DMS53 treated with DMSO at 0.1 percent for 48 hours (cell line): Measurements from ENCODE around the gene ESRRA.
"Not testable (repeated sequence)": the region's sequence is repeated elsewhere in the genome, so short reads cannot be mapped to it uniquely, and the experiment has no call there.

Experiments
- DNase-seq: peaks from one replicate; lab custom pipeline; 2025; ENCODE audit not compliant: unreplicated experiment; lab: John Stamatoyannopoulos, UW

Gene ESRRA

GRCh38 chr11:64291752-64292459 lies 13.4 kb upstream of the ESRRA start:
- DNase-seq: no peak

- no peak for DNase-seq
Observed at GRCh38 chr11:64292460-64293254, 12.7 kb upstream of the ESRRA start.

GRCh38 chr11:64294774-64295173 lies 10.6 kb upstream of the ESRRA start:
- DNase-seq: no peak

DNA sequence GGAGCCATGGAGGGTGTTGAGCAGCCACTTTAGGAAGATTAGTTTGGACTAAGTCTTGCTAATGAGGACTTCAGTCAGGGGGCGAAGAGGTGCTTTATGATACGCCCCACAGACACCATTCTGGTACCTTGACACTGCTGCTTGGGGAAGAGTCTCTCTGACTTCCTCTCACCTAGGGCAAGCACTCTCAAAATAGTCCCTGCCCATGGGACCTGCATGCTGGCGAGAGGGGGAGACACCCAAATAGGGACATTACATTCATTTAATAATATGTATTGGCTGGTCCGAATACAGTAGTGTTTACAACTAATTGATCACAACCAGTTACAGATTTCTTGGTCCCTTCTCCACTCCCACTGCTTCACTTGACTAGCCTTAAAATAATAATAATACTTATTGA lies 9.6 kb upstream of the ESRRA start:
- DNase-seq: no peak

GRCh38 chr11:64296236-64296635 lies 9.1 kb upstream of the ESRRA start:
- no peak for DNase-seq

- DNase-seq: no peak
Observed at GRCh38 chr11:64296830-64297698, 8.3 kb upstream of the ESRRA start.

GRCh38 chr11:64297699-64298358 lies 7.5 kb upstream of the ESRRA start:
- no peak for DNase-seq

GRCh38 chr11:64298966-64299846 lies 6.1 kb upstream of the ESRRA start:
- DNase-seq: no peak

DNA sequence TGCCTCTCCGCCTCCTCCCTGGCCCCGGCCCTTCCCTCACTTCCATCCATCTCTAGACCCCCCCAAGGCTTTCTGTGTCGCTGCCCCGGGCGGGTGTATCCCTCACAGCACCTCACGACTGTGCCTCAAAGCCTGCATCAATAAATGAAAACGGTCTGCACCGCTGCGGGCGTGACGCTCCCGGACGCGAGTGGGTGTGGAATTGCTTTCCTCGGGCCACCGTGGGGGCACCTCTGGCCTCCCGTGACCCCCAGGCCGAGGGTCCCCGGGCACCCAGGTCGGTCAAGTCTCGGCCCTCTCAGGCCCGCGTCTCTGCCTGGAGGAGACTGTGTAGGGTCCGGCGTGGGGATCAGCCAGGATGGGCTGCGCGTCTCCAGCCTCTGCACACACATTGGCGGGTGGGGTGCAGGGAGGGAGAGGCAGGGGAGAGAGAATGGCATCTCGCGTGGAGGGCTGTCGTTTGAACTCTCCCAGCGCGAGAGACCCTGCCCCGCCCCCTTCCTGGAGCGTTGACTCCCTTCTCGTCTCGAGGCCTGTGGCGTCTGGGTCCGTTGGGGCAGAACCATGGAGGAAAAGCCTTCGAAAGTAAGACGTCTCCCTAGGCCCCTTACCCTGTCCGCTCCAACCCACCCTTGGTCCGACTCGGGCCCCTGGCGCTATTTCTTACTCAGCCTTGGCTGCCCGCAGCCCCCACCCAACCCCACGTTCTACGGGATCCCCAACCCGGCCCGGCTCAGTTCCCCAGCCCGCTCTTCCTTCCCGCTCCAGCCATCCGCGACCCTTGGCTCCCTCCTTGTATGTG lies 5.3 kb upstream of the ESRRA start, which contains the start of gene CATSPERZ:
TSS of gene CATSPERZ (plus strand) at position 512 of the 802 bp plus-strand sequence. CDS start at position 565, 53 bp downstream.
- DNase-seq: no peak

GRCh38 chr11:64303109-64304031 lies 2.0 kb upstream of the ESRRA start:
- DNase-seq: no peak

DNA sequence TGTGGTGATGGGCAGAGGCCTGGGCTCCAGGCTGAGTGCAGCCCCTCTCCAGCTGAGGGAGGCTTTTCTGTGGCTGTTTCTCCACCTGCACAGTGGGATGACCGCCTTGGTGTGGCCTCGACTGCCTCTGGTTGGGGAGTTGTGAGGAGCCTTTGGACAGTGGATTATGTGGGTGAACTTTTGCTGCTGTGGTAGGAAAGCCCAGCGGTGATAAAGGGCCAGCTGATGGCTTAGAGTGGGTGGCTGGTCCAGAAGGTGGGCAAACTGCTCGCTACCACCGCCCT lies 1.4 kb upstream of the ESRRA start:
- DNase-seq: no peak

DNA sequence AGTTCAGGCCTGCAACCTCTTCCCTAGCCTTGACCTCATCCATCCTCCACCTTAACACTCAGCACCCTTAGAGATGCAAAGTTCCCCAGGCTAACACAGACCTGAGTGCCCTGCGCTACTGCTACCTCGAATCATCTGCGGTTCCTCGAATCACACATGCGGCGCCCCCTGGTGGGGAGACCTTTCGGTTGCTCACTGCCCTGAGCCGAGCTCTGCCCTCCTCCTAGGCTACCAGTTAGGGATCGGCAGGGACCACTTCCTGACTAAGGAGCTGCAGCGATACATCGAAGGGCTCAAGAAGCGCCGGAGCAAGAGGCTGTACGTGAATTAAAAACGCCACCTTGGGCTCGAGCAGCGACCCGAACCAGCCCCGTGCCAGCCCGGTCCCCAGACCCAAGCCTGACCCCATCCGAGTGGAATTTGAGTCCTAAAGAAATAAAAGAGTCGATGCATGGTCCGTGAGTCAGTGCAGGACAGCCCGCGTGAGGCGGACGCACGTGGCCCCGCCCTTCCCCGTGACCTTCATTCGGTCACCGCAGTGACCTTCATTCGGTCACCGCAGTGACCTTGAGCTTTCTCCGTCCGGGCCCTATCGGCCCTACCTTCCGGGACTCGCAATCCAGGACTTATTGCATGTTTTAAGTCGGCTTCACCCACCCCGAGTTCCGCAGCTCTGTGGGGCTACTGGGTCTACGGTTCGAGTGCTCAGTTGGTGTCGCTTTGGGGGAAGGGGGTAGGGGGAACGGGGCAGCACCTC lies 830 bp upstream of the ESRRA start:
- DNase-seq: peak; percentile 92

GRCh38 chr11:64305691-64306562 lies 603 bp downstream of the ESRRA start:
- DNase-seq: no peak

DNA sequence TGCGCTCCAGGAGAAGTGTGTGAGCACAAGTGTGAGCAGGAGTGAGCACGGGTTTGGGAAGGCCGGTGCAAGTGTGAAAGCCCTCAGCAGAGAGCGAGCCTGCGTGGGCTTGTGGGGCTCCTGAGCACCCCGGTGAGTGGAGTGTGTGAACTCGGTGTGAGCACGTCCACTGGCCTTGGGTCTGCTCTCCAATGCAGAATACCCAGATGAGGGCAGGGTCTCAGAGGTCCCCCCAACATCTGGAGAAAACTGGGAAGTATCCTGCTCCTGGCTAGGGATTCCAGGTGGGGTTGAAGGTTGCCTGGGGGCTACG lies 1.2 kb downstream of the ESRRA start:
- no peak for DNase-seq

- DNase-seq: no peak
Observed at GRCh38 chr11:64306876-64307622, 1.7 kb downstream of the ESRRA start.

- DNase-seq: not testable (repeated sequence)
Observed at GRCh38 chr11:64307795-64308194, 2.5 kb downstream of the ESRRA start.
